SK-N-DZ (cell line): Measurements from ENCODE around the gene ILF3. TPM values are rescaled to one million over a fixed set of nuclear protein-coding genes. Genes with fewer than 3 reads are reported as not detected.

Experiments
- DNase-seq: peaks from one replicate; pipeline ENCODE4 v3.0.0-alpha.2; 2015; ENCODE audit warnings: low spot score
- polyA plus RNA-seq, 2 experiments: library from polyadenylated mRNA; depleted of rRNA; stranded (reverse); fragments of >200 nt; gene quantifications; 2 replicates each; pipeline ENCODE4 v1.2.3, GENCODE V29; 2014

Gene ILF3
- 290 and 335 TPM in 2 replicates for polyA plus RNA-seq (2014; cell fraction: cytosol; rRNA removed)
- 824 and 883 TPM in 2 replicates for polyA plus RNA-seq (2014; cell fraction: nucleus; rRNA removed)

DNA sequence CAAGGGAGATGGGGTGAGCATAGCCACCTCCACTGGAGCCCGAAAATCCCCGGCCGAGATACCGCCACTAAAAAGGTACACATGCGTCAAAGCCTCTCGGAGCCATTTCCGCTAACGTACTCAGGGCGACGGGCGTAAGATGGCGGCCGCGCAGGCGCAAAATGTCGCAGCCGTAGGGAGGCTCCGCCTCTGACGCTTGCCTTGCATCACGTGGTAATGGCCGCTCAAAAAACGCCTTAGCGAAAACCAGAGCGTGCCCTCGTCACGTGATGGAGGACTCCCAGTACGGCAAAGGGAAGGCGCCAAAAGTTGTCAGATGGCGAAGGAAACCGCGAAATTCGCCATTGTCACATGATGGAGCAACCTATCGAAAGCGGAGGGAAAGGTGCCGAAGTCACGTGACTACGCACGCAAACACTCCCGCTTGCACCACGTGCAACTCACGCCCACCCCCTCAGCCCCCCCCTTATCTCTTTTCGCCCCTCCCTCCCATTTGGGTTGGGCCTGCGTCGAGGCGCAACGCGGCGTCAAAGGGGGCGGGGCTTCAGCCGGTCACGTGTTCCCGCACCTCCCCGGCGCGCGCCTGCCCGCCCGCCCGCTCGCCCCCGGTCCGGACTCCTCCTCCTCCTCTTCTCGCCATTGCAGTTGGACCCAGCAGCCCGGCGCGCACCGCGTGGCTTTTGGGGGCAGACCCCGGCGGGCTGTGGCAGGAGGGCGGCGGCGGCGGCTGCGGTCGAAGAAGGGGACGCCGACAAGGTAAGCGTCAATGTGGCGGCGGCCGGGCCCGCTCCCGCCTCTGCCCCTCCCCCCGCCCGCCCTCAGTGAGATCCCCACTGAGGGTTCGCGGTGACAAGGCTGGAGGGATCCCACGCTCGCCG is at the start of gene ILF3:
Gene ILF3 (plus strand): TSS at position 615 of the 878 bp plus-strand sequence. CDS start 16,260 bp downstream, outside the sequence.
- peak; percentile 100 for DNase-seq

GRCh38 chr19:10604460-10604980 is 49.6 kb upstream of the ILF3 start:
- DNase-seq = no peak

DNA sequence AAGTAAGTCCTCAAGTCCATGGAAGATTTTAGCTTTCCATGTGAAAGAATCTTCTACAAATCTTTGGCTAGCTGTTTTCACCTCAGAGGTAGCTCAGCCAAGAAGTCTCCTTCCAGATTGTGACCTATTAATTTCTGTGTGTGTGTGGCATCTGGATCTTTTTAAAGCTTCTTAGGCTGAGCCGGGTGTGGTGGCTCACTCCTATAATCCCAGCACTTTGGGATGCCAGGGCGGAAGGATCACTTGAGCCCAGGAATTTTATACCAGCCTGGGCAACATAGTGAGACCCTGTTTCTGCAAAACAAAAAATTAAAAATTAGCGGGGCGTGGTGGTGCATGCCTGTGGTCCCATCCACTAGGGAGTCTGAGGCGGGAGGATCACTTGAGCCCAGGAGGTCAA is 42.2 kb upstream of the ILF3 start:
- DNase-seq = no peak

DNA sequence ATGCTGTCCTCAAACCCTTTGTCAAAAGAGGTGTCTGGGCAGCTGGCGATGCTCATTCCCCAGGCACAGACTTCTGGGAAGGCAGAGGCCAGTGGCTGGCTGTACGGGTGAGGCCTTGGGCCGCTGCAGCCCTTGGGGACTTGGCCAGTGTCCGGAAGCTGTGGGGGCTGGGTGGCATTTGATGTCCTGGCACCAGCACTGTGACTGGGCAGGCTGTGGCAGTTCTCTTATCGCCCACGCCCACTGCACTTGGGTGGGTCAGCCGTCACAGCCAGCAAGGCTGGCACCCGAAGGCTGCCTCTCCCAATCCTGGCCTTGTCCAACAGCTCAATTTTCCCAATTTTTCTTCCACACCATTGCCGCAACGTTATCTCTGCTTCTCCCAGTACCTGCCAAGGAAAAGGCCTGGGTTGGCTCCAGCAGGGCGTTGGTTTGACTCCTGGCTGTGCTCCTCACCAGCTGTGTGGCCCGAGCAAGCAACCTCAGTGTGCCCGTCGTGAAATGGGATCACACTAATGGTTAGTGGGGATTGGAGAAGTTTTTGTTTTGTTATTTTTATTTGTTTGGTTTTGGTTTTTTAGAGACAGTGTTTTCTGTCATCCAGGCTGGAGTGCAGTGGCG is 41.5 kb upstream of the ILF3 start:
- DNase-seq = no peak

- no peak for DNase-seq
These were observed 38.6 kb upstream of the ILF3 start for GRCh38 chr19:10615429-10616023.

DNA sequence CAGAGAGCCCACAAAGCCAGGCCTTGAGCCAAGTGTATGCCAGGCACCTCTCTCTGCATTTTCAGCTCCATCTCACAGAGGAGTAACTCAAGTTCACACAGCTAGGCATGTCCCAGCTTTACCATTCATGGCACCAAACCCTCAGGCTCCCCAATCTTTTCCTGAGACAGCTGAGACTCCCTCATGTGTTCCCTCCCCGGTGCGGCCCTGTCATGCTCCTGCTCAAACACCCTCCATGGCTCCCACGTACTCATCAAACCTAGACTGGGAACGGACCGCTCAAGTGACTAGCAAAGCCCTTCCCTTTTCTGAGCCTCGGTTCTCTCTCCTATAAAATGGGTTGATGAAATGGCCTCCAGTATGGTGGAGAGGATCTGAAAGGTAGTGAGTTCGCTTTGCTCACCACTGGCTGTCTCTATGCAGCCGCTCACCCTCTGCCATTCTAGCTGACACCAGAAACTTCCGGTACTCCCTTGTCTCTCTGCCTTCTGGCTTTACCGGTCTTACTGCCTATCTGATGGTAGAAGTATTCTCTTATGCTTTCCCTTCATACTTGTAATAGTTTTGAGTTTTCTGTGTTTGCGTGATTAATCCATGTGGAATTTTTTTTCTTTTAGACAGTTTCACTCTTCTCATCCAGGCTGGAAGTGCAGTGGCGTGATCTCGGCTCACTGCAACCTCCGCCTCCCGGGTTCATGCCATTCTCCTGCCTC is 36.6 kb upstream of the ILF3 start:
- DNase-seq = no peak

- no peak for DNase-seq
These were observed 35.3 kb upstream of the ILF3 start for GRCh38 chr19:10618846-10619245.

DNA sequence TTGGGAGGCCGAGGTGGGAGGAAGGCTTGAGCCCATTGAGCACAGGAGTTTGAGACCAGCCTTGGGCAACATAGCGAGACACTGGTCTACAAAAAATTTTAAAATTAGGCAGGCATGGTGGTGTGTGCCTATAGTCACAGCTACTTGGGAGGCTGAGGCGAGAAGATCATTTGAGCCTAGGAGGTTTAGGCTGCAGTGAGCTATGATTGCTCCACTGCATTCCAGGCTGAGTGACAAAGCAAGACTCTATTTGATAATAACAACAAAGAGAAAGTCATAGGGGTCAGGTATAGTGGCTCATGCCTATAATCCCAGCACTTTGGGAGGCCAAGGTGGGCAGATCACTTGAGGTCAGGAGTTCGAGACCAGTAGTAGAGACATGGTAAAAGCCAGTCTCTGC is 33.4 kb upstream of the ILF3 start:
- DNase-seq = no peak

GRCh38 chr19:10621966-10622365 is 32.2 kb upstream of the ILF3 start:
- no peak for DNase-seq

GRCh38 chr19:10624585-10624984 is 29.6 kb upstream of the ILF3 start:
- no peak for DNase-seq

- no peak for DNase-seq
These were observed 29.0 kb upstream of the ILF3 start, which contains the start of gene SLC44A2 for GRCh38 chr19:10625003-10625761. Gene SLC44A2 (plus strand): TSS chr19:10625553. CDS start chr19:10625634, 81 bp downstream.

- DNase-seq = no peak
These were observed 28.4 kb upstream of the ILF3 start for GRCh38 chr19:10625762-10626138.

DNA sequence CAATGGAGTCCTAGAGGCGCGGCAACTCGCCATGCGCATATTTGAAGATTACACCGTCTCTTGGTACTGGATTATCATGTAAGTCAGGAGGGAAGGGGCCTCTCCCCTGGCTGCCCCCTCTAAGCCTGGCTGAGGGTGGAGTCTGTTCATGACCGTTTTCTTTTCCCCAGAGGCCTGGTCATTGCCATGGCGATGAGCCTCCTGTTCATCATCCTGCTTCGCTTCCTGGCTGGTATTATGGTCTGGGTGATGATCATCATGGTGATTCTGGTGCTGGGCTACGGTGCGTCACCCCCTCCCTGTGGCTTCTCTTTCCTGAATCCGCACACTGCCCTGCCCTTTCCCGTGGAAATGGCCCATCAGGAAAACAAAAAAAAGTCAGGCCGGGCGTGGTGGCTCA is 22.3 kb upstream of the ILF3 start:
- DNase-seq = no peak

GRCh38 chr19:10634430-10634829 is 19.7 kb upstream of the ILF3 start:
- no peak for DNase-seq

DNA sequence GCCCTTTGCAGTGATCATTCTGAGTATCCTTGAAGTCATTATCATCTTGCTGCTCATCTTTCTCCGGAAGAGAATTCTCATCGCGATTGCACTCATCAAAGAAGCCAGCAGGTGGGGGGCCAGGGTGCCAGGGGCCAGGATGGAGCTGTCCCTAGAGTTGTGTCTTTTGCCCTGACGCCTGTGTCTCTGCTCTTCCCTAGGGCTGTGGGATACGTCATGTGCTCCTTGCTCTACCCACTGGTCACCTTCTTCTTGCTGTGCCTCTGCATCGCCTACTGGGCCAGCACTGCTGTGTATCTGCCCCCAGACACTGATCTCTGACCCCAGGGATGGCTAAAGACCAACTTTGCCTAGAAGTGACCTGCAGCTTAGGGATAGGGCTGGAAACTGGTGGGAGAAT is 19.2 kb upstream of the ILF3 start:
- no peak for DNase-seq

DNA sequence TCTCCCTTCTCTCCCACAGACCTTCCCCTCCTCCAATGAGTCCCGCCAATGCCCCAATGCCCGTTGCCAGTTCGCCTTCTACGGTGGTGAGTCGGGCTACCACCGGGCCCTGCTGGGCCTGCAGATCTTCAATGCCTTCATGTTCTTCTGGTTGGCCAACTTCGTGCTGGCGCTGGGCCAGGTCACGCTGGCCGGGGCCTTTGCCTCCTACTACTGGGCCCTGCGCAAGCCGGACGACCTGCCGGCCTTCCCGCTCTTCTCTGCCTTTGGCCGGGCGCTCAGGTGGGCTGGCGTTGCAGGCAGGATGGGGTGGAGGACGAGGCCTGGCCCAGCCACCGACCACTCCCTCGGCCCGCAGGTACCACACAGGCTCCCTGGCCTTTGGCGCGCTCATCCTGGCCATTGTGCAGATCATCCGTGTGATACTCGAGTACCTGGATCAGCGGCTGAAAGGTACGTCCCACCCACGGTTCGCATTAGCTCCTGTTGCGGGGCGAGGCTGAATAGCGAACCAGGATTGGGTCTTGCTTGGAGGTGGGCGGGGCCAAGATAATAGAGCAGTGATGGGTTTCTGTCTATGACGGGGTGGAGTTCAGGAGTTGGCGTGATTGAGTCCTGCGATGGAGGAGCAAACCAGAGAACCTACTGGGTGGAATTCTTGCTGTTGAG is 17.7 kb upstream of the ILF3 start:
- DNase-seq = no peak

DNA sequence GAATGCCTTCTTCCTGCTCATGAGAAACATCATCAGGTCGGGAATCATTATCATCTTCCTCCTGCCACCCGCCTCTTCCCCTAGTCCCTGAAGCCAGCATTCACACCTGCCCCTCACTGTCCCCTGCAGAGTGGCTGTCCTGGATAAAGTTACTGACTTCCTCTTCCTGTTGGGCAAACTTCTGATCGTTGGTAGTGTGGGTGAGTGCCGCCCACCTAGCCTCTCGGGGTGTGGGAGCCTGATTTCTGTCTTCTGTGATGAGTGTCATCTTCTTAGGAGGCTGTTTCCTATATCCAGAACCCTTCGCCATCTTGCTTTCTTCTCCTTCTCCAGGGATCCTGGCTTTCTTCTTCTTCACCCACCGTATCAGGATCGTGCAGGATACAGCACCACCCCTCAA is 16.3 kb upstream of the ILF3 start:
- DNase-seq = no peak

DNA sequence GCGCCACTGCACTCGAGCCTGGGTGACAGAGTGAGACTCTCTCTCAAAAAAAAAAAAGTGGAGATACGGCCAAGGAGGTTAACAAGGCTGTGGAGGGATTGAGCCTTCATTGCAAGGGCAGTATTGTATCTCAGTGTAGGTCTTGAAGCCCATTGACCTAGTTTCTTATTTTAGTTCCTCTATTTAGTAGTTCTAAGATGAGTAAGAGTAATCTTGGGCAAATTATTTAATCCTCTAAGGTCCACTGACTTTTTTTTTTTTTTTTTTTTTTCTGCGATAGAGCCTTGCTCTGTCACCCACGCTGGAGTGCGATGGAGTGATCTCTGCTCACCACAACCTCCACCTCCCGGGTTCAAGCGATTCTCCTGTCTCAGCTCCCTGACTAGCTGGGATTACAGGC is 14.3 kb upstream of the ILF3 start:
- DNase-seq = no peak

- DNase-seq = no peak
These were observed 13.8 kb upstream of the ILF3 start for GRCh38 chr19:10640361-10640760.

DNA sequence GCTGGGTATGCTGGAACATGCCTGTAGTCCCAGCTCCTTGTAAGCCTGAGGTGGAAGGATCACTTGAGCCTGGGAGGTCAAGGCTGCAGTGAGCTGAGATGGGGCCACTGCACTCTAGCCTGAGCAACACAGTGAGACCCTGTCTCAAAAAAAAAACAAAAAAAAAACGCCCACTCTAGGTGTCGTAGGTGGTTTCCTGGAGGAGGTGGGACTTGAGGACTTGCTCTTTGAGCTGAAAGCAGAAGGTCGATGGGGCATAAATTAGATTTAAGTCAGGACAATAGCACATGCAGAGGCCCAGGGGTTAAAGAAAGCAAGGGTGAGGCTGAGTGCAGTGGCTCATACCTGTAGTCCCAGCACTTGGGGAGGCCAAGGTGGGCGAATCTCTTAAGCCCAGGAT is 12.9 kb upstream of the ILF3 start:
- DNase-seq = no peak
